Karpas-422 (cell line): Measurements from ENCODE around the gene CBL. TPM values are rescaled to one million over a fixed set of nuclear protein-coding genes. Genes with fewer than 3 reads are reported as not detected.
A peak's percentile ranks its signal among the peaks of the same experiment; 100 is the strongest.

Experiments used
- DNase-seq: peaks from one replicate; pipeline ENCODE4 v3.0.0-alpha.2; 2015
- H2AFZ ChIP-seq: fragments of 200-600 bp; sonication (generic); 2 replicates; pipeline ENCODE4 v1.6.1; 2014; ENCODE audit warnings: antibody characterized with exemption, low read length, mixed read lengths
- H3K27ac ChIP-seq: fragments of 200-600 bp; sonication (generic); 2 replicates; pipeline ENCODE4 v1.5.1; 2014; ENCODE audit warnings: mild to moderate bottlenecking, low read length, moderate library complexity
- H3K27me3 ChIP-seq: fragments of 200-600 bp; sonication (generic); 2 replicates; pipeline ENCODE4 v1.6.1; 2014; ENCODE audit warnings: low read length, mixed read lengths
- H3K36me3 ChIP-seq: fragments of 200-600 bp; sonication (generic); 2 replicates; pipeline ENCODE4 v1.6.1; 2014; ENCODE audit warnings: low read length, mixed read lengths; ENCODE audit not compliant: insufficient read depth
- H3K4me1 ChIP-seq: fragments of 200-600 bp; sonication (generic); 2 replicates; pipeline ENCODE4 v1.6.1; 2014; ENCODE audit warnings: mild to moderate bottlenecking, low read length, mixed read lengths
- H3K4me2 ChIP-seq: fragments of 200-600 bp; sonication (generic); 2 replicates; pipeline ENCODE4 v1.6.1; 2014; ENCODE audit warnings: low read length, low read depth, mild to moderate bottlenecking; ENCODE audit not compliant: poor library complexity, severe bottlenecking
- H3K4me3 ChIP-seq: fragments of 200-600 bp; sonication (generic); 2 replicates; pipeline ENCODE4 v1.5.1; 2014; ENCODE audit warnings: mild to moderate bottlenecking, antibody characterized with exemption, low read length, mixed read lengths
- H3K79me2 ChIP-seq: fragments of 200-600 bp; sonication (generic); 2 replicates; pipeline ENCODE4 v1.6.1; 2014; ENCODE audit warnings: mild to moderate bottlenecking, low read length, mixed read lengths
- H3K9ac ChIP-seq: fragments of 200-600 bp; sonication (generic); 2 replicates; pipeline ENCODE4 v1.6.0; 2014; ENCODE audit warnings: low read length
- H3K9me2 ChIP-seq: fragments of 200-600 bp; sonication (generic), shearing (Covaris generic); replicated peaks from 2 replicates; pipeline ENCODE4 v1.6.0; 2014; ENCODE audit warnings: mild to moderate bottlenecking, low read length, moderate library complexity; ENCODE audit not compliant: insufficient read depth
- H3K9me3 ChIP-seq: fragments of 300-700, 200-600 bp; sonication (generic); 2 replicates; pipeline ENCODE4 v1.6.1; 2014; ENCODE audit warnings: low read length, mixed read lengths
- H4K20me1 ChIP-seq: fragments of 200-600 bp; sonication (generic); 2 replicates; pipeline ENCODE4 v1.6.1; 2014; ENCODE audit warnings: mild to moderate bottlenecking, antibody characterized with exemption, low read length, low read depth; ENCODE audit not compliant: insufficient read depth
- total RNA-seq: library from RNA; depleted of rRNA; stranded (reverse); fragments of >200 nt; shearing (Covaris generic); gene quantifications from 2 replicates; pipeline ENCODE4 v1.2.3, GENCODE V29; 2014; ENCODE audit warnings: low replicate concordance

Gene CBL
- total RNA-seq, 1 experiment from 2014 or later, result 34.0 TPM

DNA sequence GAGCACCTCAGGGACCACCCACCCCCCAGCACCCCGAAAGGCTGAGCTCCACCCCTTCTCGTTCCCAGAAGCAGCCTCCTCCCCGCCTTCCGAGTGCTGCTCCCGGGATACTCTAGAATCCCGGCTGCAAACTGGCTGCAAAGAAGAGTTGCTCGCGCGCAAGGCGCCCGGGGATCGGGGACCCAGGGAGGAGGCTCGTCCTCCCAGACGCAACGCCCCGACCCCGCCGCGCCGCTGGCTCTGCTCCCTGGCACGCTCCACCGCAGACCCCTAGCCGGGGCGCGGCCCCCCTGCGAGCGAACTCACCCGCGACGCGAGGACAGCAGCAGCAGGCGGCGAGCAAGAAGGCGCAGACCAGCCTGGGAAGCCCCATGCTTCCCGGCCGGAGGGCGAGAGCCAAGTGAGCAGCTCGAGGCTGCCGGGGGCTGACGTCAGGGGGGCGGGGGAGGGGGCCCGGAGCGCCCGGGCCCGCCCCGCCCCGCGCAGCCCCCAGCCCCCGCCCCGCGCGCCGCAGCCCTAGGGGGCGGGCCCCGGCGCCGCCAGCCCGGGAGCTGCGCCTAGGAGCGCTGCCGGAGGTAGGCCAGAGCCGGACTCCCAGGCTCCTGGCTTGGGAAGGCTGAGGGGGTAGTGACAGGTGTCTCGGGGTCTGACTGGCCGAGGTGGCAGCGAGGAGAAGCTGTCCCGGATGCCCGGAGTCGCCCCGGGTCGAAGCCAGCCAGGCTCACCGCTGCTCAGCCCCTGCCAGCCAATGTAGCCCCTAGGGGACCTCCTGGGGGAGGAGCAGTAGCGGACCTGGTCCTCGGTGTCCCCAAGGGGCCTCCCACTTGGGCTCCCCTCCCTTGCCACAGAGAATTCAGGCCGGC, 110.8 kb downstream of the CBL start, which contains the start of gene MCAM:
TSS of gene MCAM (minus strand) at position 402 of the 863 bp plus-strand sequence. CDS start at position 373, 29 bp downstream.
- H3K27ac ChIP-seq, result no peak within 1 kb of the TSS
- peak within 1 kb of the TSS; percentile 65 for H3K4me3 ChIP-seq
- peak; percentile 41 for DNase-seq
- no peaks in the 10 kb centered on the region for H3K27me3 ChIP-seq
- H3K4me1 ChIP-seq, result peaks cover 59% of the 10 kb centered on the region
- no peak within 1 kb of the TSS; the same call in 1 of the 2 replicates for H2AFZ ChIP-seq
- H3K9me3 ChIP-seq, result no peaks in the 10 kb centered on the region
- H3K36me3 ChIP-seq, result no peaks in the 10 kb centered on the region
- H3K9me2 ChIP-seq, result no peaks in the 10 kb centered on the region
- peak within 1 kb of the TSS; percentile 78 for H3K4me2 ChIP-seq
- no peaks in the 10 kb centered on the region for H4K20me1 ChIP-seq
- peak within 1 kb of the TSS; percentile 54 for H3K9ac ChIP-seq
- H3K79me2 ChIP-seq, result no peaks in the 10 kb centered on the region

DNA sequence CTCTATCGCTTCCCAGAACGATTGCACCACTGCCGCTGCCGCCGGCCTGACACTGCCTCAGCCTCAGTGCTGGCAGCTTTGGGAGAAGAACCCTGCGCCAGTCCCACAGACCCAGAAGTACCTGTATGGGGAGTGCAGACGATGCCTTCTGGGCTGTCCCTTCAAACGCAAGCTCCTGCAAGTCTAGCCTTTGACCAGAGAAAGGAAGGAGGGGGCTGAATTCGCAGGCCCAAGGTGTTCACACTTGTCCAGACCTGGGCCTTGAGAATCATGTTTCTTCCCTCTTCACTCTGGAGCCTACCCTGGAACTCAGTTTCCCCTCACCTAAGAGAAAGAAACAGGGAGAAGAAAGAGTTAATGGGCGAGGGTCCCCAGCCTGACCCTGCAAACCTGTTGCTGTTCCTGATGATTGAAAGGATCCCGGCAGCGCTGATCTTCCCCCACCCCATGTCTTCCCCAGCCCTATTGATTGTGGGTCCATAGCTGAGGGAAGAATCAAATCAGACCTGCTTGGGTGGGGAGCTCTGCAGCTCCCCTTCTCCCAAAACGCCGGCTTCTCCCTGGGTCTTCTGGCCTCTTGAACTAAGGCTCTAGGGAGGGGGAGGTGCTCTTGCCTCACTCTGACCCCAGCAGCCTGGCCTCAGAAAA, 111.6 kb downstream of the CBL start:
- no peak for DNase-seq
- Histone ChIP-seq H4K20me1 (no peaks in the 10 kb centered on the region), H3K27me3 (no peaks in the 10 kb centered on the region), H2AFZ (no peak overlapping the region), H3K27ac (no peak overlapping the region), H3K9ac (no peak overlapping the region), H3K9me3 (no peaks in the 10 kb centered on the region), H3K9me2 (no peaks in the 10 kb centered on the region), H3K79me2 (no peaks in the 10 kb centered on the region), H3K36me3 (no peaks in the 10 kb centered on the region), H3K4me2 (no peak overlapping the region), H3K4me3 (no peak overlapping the region; the same call in 1 of the 2 replicates), H3K4me1 (peaks cover 65% of the 10 kb centered on the region)

DNA sequence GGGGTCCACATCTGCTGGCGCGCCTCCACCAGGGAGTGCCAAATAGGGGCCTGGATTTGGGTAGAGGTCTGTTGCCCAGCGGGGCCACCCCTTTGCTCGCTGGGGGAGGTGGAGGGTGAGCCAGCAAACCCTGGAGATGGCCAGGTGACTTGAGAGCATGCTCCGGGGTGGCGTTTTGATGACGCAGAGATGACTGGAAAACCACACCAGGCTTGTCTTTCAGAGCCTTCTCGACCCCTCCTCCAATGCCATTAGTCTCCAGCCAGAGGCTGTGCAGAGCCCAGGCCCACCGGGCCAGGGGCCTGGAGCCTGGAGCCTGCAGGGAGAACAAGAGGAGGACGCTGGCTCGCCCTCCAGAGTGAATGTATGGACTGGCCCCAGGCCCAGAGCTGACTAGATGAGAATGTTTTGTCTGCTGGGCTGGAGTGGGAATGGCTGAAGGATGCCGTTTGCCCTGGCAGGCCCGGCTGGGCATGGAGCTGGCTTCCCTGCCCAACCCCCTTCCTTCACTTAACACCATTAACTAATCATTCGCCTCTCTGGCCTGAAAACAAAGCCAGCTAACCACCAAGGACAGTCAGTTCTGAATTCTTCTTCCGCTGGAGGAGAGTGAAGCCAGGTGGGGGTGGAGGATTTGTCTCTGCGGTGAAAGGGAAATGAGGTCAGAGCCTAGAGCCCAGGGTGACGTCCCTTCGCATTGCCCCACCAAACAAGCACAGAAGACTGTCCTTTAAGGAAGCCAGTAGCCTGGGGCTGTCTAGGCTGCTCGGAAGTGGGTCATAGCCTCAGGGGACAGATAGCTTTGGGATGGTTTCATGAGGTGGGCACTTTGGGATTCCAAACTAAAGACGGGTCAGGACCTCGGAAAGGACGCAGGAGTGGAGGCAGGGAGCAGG, 112.3 kb downstream of the CBL start:
- Histone ChIP-seq H3K9me3 (no peaks in the 10 kb centered on the region), H2AFZ (no peak overlapping the region), H3K9ac (no peak overlapping the region), H3K4me2 (no peak overlapping the region), H3K4me1 (peaks cover 65% of the 10 kb centered on the region), H3K27me3 (no peaks in the 10 kb centered on the region), H3K36me3 (no peaks in the 10 kb centered on the region), H4K20me1 (no peaks in the 10 kb centered on the region), H3K9me2 (no peaks in the 10 kb centered on the region), H3K27ac (no peak overlapping the region), H3K4me3 (no peak overlapping the region), H3K79me2 (no peaks in the 10 kb centered on the region)
- peak; percentile 65 for DNase-seq

DNA sequence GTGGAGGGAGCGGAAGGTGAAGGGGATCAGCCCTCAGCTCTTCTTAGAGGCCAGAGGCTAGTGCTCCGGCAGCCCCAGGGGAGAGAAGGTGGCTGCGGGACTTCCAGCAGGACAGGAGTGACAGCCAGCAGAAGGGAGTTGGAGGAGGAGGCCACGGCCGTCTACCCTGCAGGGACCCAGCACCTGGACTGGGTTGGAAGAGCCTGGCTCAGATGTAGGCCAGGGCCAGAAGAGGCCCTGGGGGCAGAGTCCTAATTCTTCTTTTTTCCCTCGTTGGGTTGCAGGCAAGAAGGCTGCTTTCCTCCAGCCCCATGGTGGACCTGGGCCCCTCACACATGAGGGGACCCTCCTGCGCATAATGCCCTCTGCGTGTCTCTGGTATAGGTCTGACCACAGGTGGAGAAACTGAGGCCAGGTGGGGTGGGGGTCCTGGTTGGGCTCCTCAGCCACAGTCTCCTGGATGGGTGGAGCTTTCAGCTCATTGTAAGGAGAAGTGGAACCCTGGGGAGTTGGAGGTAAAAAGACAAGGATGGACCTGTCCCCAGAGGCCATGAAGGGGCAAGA, 113.1 kb downstream of the CBL start:
- Histone ChIP-seq H3K79me2 (no peaks in the 10 kb centered on the region), H3K27ac (no peak overlapping the region), H3K4me3 (no peak overlapping the region), H2AFZ (no peak overlapping the region), H3K9me2 (no peaks in the 10 kb centered on the region), H3K4me1 (peaks cover 71% of the 10 kb centered on the region), H4K20me1 (no peaks in the 10 kb centered on the region), H3K9ac (no peak overlapping the region), H3K4me2 (no peak overlapping the region), H3K27me3 (no peaks in the 10 kb centered on the region), H3K9me3 (no peaks in the 10 kb centered on the region), H3K36me3 (no peaks in the 10 kb centered on the region)
- no peak for DNase-seq

DNA sequence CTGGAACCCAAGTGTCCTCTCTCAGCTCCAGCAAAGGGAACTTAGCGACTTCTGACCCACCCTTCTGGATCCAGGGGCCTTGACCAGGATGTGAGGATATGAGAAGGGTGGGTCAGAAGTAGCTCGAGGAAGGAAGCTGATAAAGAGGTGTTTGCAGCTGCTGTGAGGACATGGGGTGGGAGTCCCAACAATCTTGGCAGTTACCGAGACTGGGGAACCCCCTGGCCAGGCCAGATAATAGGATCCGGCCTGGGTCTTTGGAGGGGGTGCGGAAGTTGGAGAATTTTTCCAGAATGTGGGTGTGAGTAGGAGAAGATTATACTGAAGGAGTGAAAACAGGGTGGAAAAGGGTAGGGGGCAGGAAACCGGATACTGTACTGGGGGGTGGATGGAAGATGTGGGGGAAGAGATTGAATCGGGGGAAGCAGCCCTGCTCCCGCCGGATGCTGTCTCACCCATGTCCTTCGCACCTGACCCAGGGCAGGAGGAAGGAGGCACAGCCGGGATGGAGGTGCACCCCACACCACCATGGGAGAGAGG, 113.6 kb downstream of the CBL start:
- Histone ChIP-seq H4K20me1 (no peaks in the 10 kb centered on the region), H3K9me2 (no peaks in the 10 kb centered on the region), H3K27me3 (no peaks in the 10 kb centered on the region), H3K27ac (no peak overlapping the region), H3K4me2 (no peak overlapping the region), H3K79me2 (no peaks in the 10 kb centered on the region), H2AFZ (no peak overlapping the region), H3K9me3 (no peaks in the 10 kb centered on the region), H3K4me1 (peaks cover 74% of the 10 kb centered on the region), H3K4me3 (no peak overlapping the region), H3K36me3 (no peaks in the 10 kb centered on the region), H3K9ac (no peak overlapping the region)
- no peak for DNase-seq

DNA sequence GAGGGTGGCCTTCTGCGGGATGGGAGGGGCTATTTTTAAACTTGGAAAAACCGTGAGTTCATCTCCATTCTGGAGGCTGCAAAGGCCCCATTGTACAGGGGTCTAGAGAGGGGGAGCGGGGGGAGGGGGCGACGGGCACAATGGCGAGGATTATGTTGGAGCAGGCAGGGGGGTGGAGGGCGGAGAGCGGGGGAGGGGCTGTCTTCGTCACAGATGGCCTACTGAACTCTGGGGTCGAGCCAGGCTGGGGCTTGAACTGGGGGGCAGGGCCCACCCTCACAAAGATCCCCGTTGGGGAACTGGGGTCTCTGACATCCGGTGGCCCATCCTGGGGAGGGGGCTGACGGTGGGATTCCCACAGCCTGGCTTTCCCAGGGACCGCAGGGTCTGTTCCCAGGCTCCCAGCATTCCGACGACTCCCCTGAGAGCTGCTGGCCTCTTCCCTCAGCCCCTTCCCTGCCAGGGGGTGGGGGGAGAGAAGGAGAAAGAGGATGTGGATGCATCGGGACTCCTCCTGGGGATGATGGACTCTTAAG, 114.2 kb downstream of the CBL start:
- Histone ChIP-seq H3K36me3 (no peaks in the 10 kb centered on the region), H3K4me1 (peaks cover 69% of the 10 kb centered on the region), H3K9me3 (no peaks in the 10 kb centered on the region), H3K9me2 (no peaks in the 10 kb centered on the region), H3K79me2 (no peaks in the 10 kb centered on the region), H3K4me2 (peak overlapping the region; percentile 85), H2AFZ (no peak overlapping the region), H3K27ac (no peak overlapping the region), H3K4me3 (peak overlapping the region; percentile 69; the same call in 1 of the 2 replicates), H4K20me1 (no peaks in the 10 kb centered on the region), H3K9ac (peak overlapping the region; percentile 78), H3K27me3 (no peaks in the 10 kb centered on the region)
- no peak for DNase-seq

DNA sequence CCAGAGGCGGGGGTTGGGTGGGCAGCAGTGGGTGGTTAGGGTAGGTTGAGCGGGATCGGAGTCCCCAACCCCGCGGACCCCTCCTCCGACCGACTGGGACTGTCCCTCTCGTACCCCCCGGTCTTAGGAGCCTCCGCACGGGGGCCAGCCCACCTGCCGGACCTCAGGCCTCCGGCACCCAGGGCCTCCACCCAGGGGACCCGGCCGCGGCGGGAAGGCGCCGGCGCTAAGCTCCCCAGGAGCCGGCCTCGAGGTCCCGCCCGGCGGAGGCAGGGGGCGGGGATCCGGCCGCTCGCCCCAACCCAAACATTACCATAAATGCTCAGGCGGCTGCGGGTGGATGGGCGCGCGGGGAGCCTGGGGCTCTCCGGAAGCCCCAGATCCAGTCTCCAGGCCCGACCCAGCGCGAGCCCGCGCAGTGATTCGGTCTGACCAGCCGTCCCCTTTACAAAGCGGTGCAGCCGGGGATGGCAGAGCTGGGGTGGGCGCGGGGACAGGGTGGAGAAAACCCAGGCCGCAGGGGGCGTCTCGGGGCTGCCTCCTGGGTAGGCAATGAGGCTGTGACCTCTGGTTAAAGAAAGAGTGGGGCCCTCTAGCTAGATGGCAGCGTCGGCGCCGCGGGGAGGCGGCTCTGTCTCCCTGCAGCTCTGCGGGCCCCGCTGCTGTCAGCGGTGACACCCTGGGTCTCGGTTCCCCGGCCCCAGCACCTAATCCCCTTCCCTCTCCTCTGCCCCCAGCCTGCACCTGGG, 114.8 kb downstream of the CBL start:
- Histone ChIP-seq H2AFZ (peak overlapping the region; percentile 89), H3K27me3 (no peaks in the 10 kb centered on the region), H3K36me3 (no peaks in the 10 kb centered on the region), H3K4me3 (peak overlapping the region; percentile 69), H3K27ac (peak overlapping the region; percentile 57), H3K9me3 (no peaks in the 10 kb centered on the region), H3K9ac (peak overlapping the region; percentile 78), H3K4me1 (peaks cover 63% of the 10 kb centered on the region), H4K20me1 (no peaks in the 10 kb centered on the region), H3K4me2 (peak overlapping the region; percentile 85), H3K9me2 (no peaks in the 10 kb centered on the region), H3K79me2 (no peaks in the 10 kb centered on the region)
- DNase-seq, result peak; percentile 79
